ENCODE results near the gene MCC. TPM values are rescaled to one million over a fixed set of nuclear protein-coding genes. Genes with fewer than 3 reads are reported as not detected.

MCC gene
- total and polyA plus RNA-seq, 2 experiments from 2014 or later = 3.4 to 8.8 TPM

- WGBS, 2 experiments (ENCODE audit: low coverage in 1 of 2, low lambda C conversion rate in 2 of 2, missing lambda C conversion rate in 2 of 2) = 31 to 39% methylated on average over 9 of the region's 9 CpGs
Measured at GRCh38 chr5:113119246-113119924, 368.9 kb downstream of the MCC start.

GRCh38 chr5:113118765-113119164 is 369.5 kb downstream of the MCC start:
- H3K79me2 ChIP-seq (ENCODE audit: insufficient read depth) = no peaks in the 10 kb centered on the region
- TF ChIP-seq EZH2phosphoT487 (IDR thresholded peaks at IDR 0.05; ENCODE audit: insufficient read depth, low read depth) (no peak), EZH2 (IDR thresholded peaks at IDR 0.05; ENCODE audit: insufficient read depth, poor library complexity, severe bottlenecking) (no peak)
- DNase-seq = no peak
- 47 to 50% methylated on average over 7 of the region's 7 CpGs for WGBS, 2 experiments (ENCODE audit: low coverage in 1 of 2, low lambda C conversion rate in 2 of 2, missing lambda C conversion rate in 2 of 2)
- H2AFZ ChIP-seq = peak overlapping the region; percentile 34; the same call in 1 of the 2 replicates
- H3K9me3 ChIP-seq (ENCODE audit: low read depth) = no peaks in the 10 kb centered on the region
- peaks cover 26% of the 10 kb centered on the region for H3F3A ChIP-seq (ENCODE audit: insufficient read depth)
- in situ Hi-C loops (cut with MboI) = no loop called here
- no peaks in the 10 kb centered on the region for H3K36me3 ChIP-seq (ENCODE audit: low read depth)
- H3K9me2 ChIP-seq (ENCODE audit: insufficient read depth) = no peaks in the 10 kb centered on the region
- H4K20me1 ChIP-seq (ENCODE audit: insufficient read depth) = no peaks in the 10 kb centered on the region
- no peak overlapping the region for H3K4me2 ChIP-seq (ENCODE audit: unreplicated experiment)
- no peak overlapping the region for H3K9ac ChIP-seq
- H3K4me1 ChIP-seq (ENCODE audit: insufficient read depth) = peaks cover 28% of the 10 kb centered on the region
- no peaks in the 10 kb centered on the region for H3K27me3 ChIP-seq (replicated peaks; ENCODE audit: insufficient read depth)
- H3K4me3 ChIP-seq = no peak overlapping the region
- H3K27ac ChIP-seq = no peak overlapping the region

More at GRCh38 chr5:113119246-113119924, 368.9 kb downstream of the MCC start:
- Histone ChIP-seq H3K79me2 (ENCODE audit: insufficient read depth) (no peaks in the 10 kb centered on the region), H3K27ac (no peak overlapping the region), H3K9me3 (ENCODE audit: low read depth) (no peaks in the 10 kb centered on the region), H3K36me3 (ENCODE audit: low read depth) (no peaks in the 10 kb centered on the region), H4K20me1 (ENCODE audit: insufficient read depth) (no peaks in the 10 kb centered on the region), H3K4me3 (no peak overlapping the region), H2AFZ (peak overlapping the region; percentile 34; the same call in 1 of the 2 replicates), H3F3A (ENCODE audit: insufficient read depth) (peaks cover 26% of the 10 kb centered on the region), H3K9ac (no peak overlapping the region), H3K9me2 (ENCODE audit: insufficient read depth) (no peaks in the 10 kb centered on the region), H3K27me3 (replicated peaks; ENCODE audit: insufficient read depth) (no peaks in the 10 kb centered on the region), H3K4me2 (ENCODE audit: unreplicated experiment) (no peak overlapping the region), H3K4me1 (ENCODE audit: insufficient read depth) (peaks cover 28% of the 10 kb centered on the region)
- TF ChIP-seq EZH2 (IDR thresholded peaks at IDR 0.05; ENCODE audit: insufficient read depth, poor library complexity, severe bottlenecking) (no peak), EZH2phosphoT487 (IDR thresholded peaks at IDR 0.05; ENCODE audit: insufficient read depth, low read depth) (no peak)
- peak; percentile 46 for DNase-seq
- in situ Hi-C loops (cut with MboI) = no loop called here

GRCh38 chr5:113118298-113118697 is 370.0 kb downstream of the MCC start:
- DNase-seq = no peak
- Histone ChIP-seq H3K27ac (no peak overlapping the region), H3K4me2 (ENCODE audit: unreplicated experiment) (no peak overlapping the region), H3F3A (ENCODE audit: insufficient read depth) (peaks cover 25% of the 10 kb centered on the region), H4K20me1 (ENCODE audit: insufficient read depth) (no peaks in the 10 kb centered on the region), H3K4me3 (no peak overlapping the region), H3K79me2 (ENCODE audit: insufficient read depth) (no peaks in the 10 kb centered on the region), H3K9me2 (ENCODE audit: insufficient read depth) (no peaks in the 10 kb centered on the region), H3K9me3 (ENCODE audit: low read depth) (no peaks in the 10 kb centered on the region), H3K36me3 (ENCODE audit: low read depth) (no peaks in the 10 kb centered on the region), H2AFZ (no peak overlapping the region), H3K9ac (no peak overlapping the region), H3K4me1 (ENCODE audit: insufficient read depth) (peaks cover 28% of the 10 kb centered on the region), H3K27me3 (replicated peaks; ENCODE audit: insufficient read depth) (no peaks in the 10 kb centered on the region)
- in situ Hi-C loops (cut with MboI) = no loop called here
- TF ChIP-seq EZH2phosphoT487 (IDR thresholded peaks at IDR 0.05; ENCODE audit: insufficient read depth, low read depth) = no peak
- no peak for TF ChIP-seq EZH2 (IDR thresholded peaks at IDR 0.05; ENCODE audit: insufficient read depth, poor library complexity, severe bottlenecking)
- WGBS, 2 experiments (ENCODE audit: low coverage in 1 of 2, low lambda C conversion rate in 2 of 2, missing lambda C conversion rate in 2 of 2) = 78 to 86% methylated on average over 3 of the region's 3 CpGs

- TF ChIP-seq EZH2phosphoT487 (IDR thresholded peaks at IDR 0.05; ENCODE audit: insufficient read depth, low read depth) (no peak), EZH2 (IDR thresholded peaks at IDR 0.05; ENCODE audit: insufficient read depth, poor library complexity, severe bottlenecking) (no peak)
- no peaks in the 10 kb centered on the region for H4K20me1 ChIP-seq (ENCODE audit: insufficient read depth)
- no peak overlapping the region for H3K4me2 ChIP-seq (ENCODE audit: unreplicated experiment)
- no peak overlapping the region for H2AFZ ChIP-seq
- H3K36me3 ChIP-seq (ENCODE audit: low read depth) = no peaks in the 10 kb centered on the region
- peaks cover 23% of the 10 kb centered on the region for H3K4me1 ChIP-seq (ENCODE audit: insufficient read depth)
- no peaks in the 10 kb centered on the region for H3K9me2 ChIP-seq (ENCODE audit: insufficient read depth)
- H3K9me3 ChIP-seq (ENCODE audit: low read depth) = no peaks in the 10 kb centered on the region
- no peak overlapping the region for H3K4me3 ChIP-seq
- WGBS, 2 experiments (ENCODE audit: low coverage in 1 of 2, low lambda C conversion rate in 2 of 2, missing lambda C conversion rate in 2 of 2) = 79 to 83% methylated on average over 4 of the region's 4 CpGs
- H3K27me3 ChIP-seq (replicated peaks; ENCODE audit: insufficient read depth) = no peaks in the 10 kb centered on the region
- no peaks in the 10 kb centered on the region for H3K79me2 ChIP-seq (ENCODE audit: insufficient read depth)
- peaks cover 18% of the 10 kb centered on the region for H3F3A ChIP-seq (ENCODE audit: insufficient read depth)
- no peak overlapping the region for H3K27ac ChIP-seq
- in situ Hi-C loops (cut with MboI) = no loop called here
- no peak overlapping the region for H3K9ac ChIP-seq
- no peak for DNase-seq
Measured at GRCh38 chr5:113117543-113118115, 370.6 kb downstream of the MCC start.
